HG02571 (cell line): ENCODE results near the gene CD55.

Experiments used
- ATAC-seq: cut with Tn5 transposase; IDR thresholded peaks from one replicate; pipeline ENCODE4 v1.9.1; 2021; ENCODE audit warnings: mild to moderate bottlenecking, moderate library complexity; ENCODE audit not compliant: unreplicated experiment

CD55 gene

GRCh38 chr1:207321079-207321789 lies at the start of gene CD55:
CD55 (plus strand) TSS chr1:207321678; CDS start chr1:207321766, 88 bp downstream.
- peak; percentile 94 for ATAC-seq

GRCh38 chr1:207274882-207275281 lies 46.6 kb upstream of the CD55 start:
- no peak for ATAC-seq

GRCh38 chr1:207276465-207276864 lies 45.0 kb upstream of the CD55 start:
- ATAC-seq, result no peak

- no peak for ATAC-seq
Observed at GRCh38 chr1:207277241-207277640, 44.2 kb upstream of the CD55 start.

- ATAC-seq, result no peak
Observed at GRCh38 chr1:207279652-207280051, 41.8 kb upstream of the CD55 start.

GRCh38 chr1:207280706-207281105 lies 40.8 kb upstream of the CD55 start:
- ATAC-seq, result no peak

GRCh38 chr1:207282058-207282457 lies 39.4 kb upstream of the CD55 start:
- no peak for ATAC-seq

GRCh38 chr1:207282496-207283380 lies 38.7 kb upstream of the CD55 start:
- ATAC-seq, result no peak

GRCh38 chr1:207283421-207283820 lies 38.1 kb upstream of the CD55 start:
- no peak for ATAC-seq

- no peak for ATAC-seq
Observed at GRCh38 chr1:207284209-207284897, 37.1 kb upstream of the CD55 start.

- ATAC-seq, result no peak
Observed at GRCh38 chr1:207286786-207287468, 34.6 kb upstream of the CD55 start.

GRCh38 chr1:207288315-207288714 lies 33.2 kb upstream of the CD55 start:
- ATAC-seq, result no peak

GRCh38 chr1:207289756-207290155 lies 31.7 kb upstream of the CD55 start:
- ATAC-seq, result no peak

- no peak for ATAC-seq
Observed at GRCh38 chr1:207291723-207292122, 29.8 kb upstream of the CD55 start.

GRCh38 chr1:207298186-207298585 lies 23.3 kb upstream of the CD55 start:
- no peak for ATAC-seq

GRCh38 chr1:207298636-207299398 lies 22.7 kb upstream of the CD55 start:
- no peak for ATAC-seq

GRCh38 chr1:207300970-207301369 lies 20.5 kb upstream of the CD55 start:
- ATAC-seq, result no peak

- no peak for ATAC-seq
Observed at GRCh38 chr1:207302618-207303393, 18.7 kb upstream of the CD55 start.

GRCh38 chr1:207304710-207305488 lies 16.6 kb upstream of the CD55 start:
- ATAC-seq, result no peak
